Gastroesophageal sphincter (tissue), 3 donors: ENCODE results near the gene ZNF578.

ENCODE experiments used
- CTCF ChIP-seq, 4 experiments: fragments of 200-600 bp in 2 of 4; fragments of 450-650 bp in 2 of 4; sonication (generic) in 1 of 4; IDR thresholded peaks; one replicate each; pipeline ENCODE4 v1.5.1; 2017 to 2019; ENCODE audit warnings: antibody characterized with exemption in 4 of 4, mild to moderate bottlenecking in 2 of 4, moderate library complexity in 2 of 4
- POLR2A ChIP-seq, 2 donors: fragments of 450-650 bp; IDR thresholded peaks; one replicate each; pipeline ENCODE4 v1.6.1; 2017; ENCODE audit warnings: antibody characterized with exemption in 2 of 2, mild to moderate bottlenecking in 2 of 2, moderate library complexity in 1 of 2

GRCh38 chr19:52532480-52532879, 79.1 kb downstream of the ZNF578 start:
- TF ChIP-seq CTCF (IDR thresholded peaks at IDR 0.05) (no peak), POLR2A (IDR thresholded peaks at IDR 0.05) (no peak)
